Left lobe of liver (tissue), 2 donors: ENCODE measurements around the gene ITM2C. TPM values are rescaled to one million over a fixed set of nuclear protein-coding genes. Genes with fewer than 3 reads are reported as not detected.
A peak's percentile ranks its signal among the peaks of the same experiment; 100 is the strongest.

ENCODE experiments used
- ATAC-seq: fragments of 200-7000 bp; cut with Tn5 transposase; one replicate; pipeline ENCODE4 v1.9.1; 2020; ENCODE audit warnings: mild to moderate bottlenecking, moderate library complexity
- DNase-seq: peaks from one replicate; pipeline ENCODE4 v3.0.0-alpha.2; 2020; ENCODE audit warnings: low spot score
- total RNA-seq: library from RNA; stranded (reverse); gene quantifications from one replicate; pipeline ENCODE4 v1.2.1, GENCODE V29; 2021
- donor health status: DM: no; HTN: no; CAD: no; lungs with moderate emphysema.
- donor health status: DM: no; HTN: yes; CAD: no.

The ITM2C gene
- total RNA-seq, 1 donor from 2014 or later: 14.2 TPM

DNA sequence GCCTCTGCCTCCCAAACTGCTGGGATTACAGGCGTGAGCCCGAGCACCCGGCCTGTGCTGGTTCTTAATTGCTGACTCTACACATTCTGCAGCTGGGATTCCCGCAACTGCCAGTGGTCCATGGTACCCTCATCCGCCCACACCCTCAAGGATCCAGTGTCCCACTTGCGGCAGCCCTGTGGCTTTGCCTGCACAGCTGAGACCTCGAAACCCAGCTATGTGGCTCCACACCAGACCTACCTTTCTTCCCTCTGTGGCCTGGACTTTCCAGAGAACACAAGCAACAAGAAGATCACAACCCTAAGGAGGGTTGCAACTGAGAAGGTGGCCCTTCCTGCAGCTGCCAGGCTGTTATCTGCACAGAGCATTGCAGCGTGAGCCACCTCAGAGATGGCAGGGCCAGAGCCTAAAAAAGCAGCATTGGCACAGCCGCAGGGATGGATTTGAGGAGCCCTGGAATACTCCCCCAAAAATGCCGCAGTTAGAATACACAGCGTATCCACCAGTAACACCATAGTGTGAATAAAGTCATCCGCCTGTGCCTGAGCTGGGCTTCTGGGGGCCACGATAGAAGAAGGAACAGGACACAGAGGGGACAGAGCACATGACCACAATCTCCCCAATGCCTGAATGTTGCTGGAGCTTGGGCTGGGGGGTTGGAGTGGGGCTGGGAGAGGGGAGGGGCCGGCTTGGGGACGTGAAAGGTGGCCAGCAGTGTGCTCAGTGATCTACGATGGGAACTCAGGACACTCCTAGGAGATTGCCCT, 58.4 kb downstream of the ITM2C start:
- DNase-seq (peak; percentile 18), ATAC-seq (no peak)

DNA sequence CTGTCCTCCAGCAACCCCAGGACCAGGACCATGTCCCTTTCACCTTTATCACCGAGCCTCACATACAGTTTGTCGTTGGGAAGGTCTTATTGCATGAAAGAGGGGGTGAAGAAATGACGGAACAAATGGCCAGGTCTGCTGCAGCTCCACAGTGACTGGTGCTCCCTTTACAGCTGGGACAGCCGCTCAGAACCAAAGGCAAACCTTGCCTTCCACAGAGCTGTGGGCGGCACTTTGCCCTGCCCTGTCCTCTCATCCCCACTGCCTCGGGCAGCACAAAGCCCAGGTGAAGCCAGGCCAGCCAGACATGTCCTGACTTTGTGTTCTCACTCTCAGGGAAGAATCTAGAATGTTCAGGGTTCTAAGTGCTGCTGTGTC, 59.3 kb downstream of the ITM2C start:
- peak; percentile 12 for ATAC-seq

DNA sequence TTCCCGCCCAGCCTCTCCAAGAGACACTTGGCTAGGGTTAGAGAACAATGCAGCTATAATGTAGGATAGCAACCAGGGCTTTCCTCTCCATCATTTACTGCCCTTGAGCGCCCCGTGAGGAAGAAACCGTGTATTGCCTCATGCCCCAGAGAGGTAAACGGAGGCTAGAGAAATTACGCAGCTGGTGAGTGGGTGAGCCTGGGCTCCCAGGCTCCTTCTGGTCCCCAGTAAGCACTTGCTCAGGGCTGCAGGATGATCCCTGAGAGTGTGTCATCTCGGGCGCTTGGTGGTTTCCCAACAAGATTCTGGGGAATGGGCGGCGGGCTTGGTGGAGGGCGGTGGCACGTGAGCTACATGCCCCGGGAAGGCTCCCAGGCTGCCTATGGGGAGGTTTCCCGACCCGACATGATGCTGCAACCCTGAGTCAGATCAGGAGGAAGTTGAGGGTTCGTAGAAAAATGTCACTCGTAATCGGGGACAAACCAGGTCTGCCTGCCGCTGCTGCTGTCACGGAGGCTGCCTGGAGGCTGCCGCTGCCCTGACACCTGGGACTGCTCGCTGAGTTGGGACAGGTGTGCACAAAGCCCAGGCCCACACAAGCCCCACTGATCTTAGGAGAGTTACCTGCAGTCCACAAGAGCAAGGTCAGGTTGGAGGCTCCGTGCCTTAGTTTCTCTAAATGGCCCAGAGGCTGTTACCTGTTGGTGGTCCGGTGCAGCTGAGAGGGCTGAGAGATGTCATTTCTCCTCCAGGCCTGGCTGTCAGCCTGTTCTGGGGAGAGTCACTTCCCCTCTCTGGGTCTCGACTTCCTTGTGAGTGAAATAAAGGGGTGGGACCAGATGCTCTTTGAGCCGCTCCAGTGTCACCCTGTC, 60.0 kb downstream of the ITM2C start, which contains the start of gene GPR55:
GPR55 (minus strand) TSS at position 773 of the 872 bp plus-strand sequence. CDS start 14,280 bp downstream, outside the sequence.
- ATAC-seq (peak; percentile 41), DNase-seq (peak; percentile 35)

More for the DNA sequence above, 59.3 kb downstream of the ITM2C start:
- peak; percentile 23 for DNase-seq

DNA sequence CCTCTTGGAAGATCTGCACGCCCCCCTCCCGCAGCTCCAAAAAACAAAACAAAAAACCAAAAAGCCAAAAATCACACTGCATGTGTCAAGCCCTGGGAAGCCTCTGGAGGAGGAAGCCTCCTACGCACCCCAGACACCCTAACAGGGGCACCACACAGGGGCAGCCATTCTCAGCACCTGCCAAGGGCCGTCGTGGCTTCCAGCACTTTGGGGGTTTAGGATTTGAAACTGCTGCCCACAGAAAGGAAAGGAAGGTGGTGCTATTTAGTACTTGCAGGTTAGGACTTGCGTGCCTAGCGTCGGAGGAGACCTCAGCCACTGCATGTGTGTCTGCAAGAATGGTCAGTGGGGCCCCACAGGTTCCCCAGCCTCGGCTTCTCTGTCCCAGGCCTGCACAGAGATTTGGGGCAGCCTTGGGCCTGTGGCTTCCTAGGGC, 60.7 kb downstream of the ITM2C start:
- peak; percentile 30 for DNase-seq
- no peak for ATAC-seq

DNA sequence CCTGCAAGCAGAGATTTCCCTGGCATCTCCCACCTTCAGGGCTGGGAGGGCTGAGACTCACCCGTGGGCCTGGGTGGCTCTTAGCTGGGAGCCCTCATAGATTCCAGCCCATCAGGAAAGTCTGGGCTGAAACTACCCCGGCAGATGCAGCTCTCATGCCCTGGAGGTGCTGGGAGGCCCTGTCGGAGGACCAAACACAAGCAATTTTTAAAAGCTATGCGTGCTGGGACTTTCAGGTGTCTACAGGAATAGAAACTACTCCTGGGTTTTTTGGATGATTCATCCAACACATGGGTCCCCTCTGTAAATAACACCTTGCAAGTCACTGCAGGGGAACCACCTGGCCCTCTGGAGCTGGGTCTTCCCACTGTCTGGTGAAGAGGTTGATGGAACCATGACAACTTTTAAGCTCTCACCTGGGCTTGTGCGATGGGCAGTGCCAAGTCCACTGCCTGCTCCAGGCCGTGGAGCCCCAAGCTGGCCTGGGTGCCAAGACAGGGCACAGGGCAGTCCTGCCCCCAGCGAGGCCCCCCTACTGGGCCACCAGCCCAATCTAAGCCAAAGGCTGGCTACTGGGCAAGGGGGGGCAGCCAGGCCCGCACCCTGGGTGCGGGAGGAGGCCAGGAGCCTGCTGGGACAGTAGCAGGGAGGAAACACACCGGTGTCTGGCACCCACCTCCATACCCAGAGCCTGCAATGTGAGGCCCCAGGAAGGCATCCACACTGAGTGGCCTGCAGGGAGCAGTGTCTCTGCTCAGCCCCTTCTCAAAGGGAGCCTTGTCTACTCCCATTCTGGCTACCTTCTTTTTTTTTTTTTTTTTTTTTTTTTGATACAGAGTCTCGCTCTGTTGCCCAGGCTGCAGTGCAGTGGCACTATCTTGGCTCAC, 61.4 kb downstream of the ITM2C start:
- peak; percentile 39 for DNase-seq
- no peak for ATAC-seq

DNA sequence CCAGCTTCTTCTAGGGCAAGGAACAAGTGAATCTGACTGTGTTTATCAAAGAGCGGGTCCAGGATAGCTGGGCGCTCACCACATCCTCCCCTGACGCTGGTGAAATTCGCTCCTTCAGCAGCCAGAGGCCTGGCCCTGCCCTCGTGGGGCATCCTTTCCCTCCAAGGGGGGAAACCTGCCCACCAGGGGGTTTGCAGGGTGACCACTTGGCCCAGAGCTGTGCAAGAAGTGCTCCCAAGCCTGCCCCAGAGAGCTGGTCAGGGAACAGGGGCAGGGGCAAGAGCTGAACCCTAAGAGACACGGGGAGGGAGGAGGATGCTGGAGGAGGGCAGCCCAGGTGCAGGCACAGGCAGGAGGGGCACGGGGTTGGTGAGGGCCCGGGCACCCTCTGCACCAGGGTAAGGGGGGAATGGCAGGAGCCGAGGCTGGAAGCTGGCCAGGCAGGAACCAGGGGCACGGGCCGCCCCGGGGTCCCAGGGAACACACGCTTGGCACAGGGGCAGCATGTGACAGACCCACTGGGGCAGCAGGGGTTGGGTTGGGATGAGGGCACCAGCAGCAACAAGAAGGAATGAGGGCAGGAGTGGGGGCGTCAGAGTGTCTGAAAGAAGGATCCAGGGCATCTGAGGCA, 63.1 kb downstream of the ITM2C start:
- no peak for ATAC-seq
- DNase-seq: peak; percentile 30

Other genes with a start within 250 kb of the ITM2C start
- gene CAB39, start 152.1 kb upstream of the ITM2C start, total RNA-seq: 22.6 TPM
- gene GPR55, start 60.3 kb downstream of the ITM2C start, total RNA-seq: not detected
- not detected for gene SPATA3, start 131.2 kb downstream of the ITM2C start, total RNA-seq
- gene C2orf72, start 172.6 kb downstream of the ITM2C start, total RNA-seq: 125 TPM
- gene PSMD1, start 191.9 kb downstream of the ITM2C start, total RNA-seq: 41.3 TPM